Natural killer cell (primary cell): Measurements from ENCODE around the gene KRTAP19-1. TPM values are rescaled to one million over a fixed set of nuclear protein-coding genes. Genes with fewer than 3 reads are reported as not detected.

ENCODE experiments used
- ATAC-seq, 3 donors: fragments of 150-1000 bp in 2 of 3; fragments of 200-7000 bp in 1 of 3; cut with Tn5 transposase; 1 replicate in 1 of 3; 2 replicates in 2 of 3; pipeline ENCODE4 v1.10.0; 2021; ENCODE audit warnings: mild to moderate bottlenecking in 2 of 3, moderate library complexity in 2 of 3
- DNase-seq, 2 donors: peaks; one replicate each; pipeline versions ENCODE4 v3.0.0 to v3.0.0-alpha.2; 2013 to 2021; ENCODE audit warnings: mixed read lengths in 1 of 2
- H3K27ac ChIP-seq: one replicate; pipeline ENCODE4 v1.5.1; 2013; ENCODE audit warnings: mild to moderate bottlenecking, low read length
- H3K27me3 ChIP-seq: one replicate; pipeline ENCODE4 v1.6.1; 2013; ENCODE audit warnings: low read length; ENCODE audit not compliant: control insufficient read depth, insufficient read depth
- H3K36me3 ChIP-seq: one replicate; pipeline ENCODE4 v1.6.1; 2013; ENCODE audit warnings: low read length; ENCODE audit not compliant: control insufficient read depth, insufficient read depth
- H3K4me1 ChIP-seq: one replicate; pipeline ENCODE4 v1.6.1; 2013; ENCODE audit warnings: low read length; ENCODE audit not compliant: control insufficient read depth, insufficient read depth
- H3K4me3 ChIP-seq: one replicate; pipeline ENCODE4 v1.5.1; 2013; ENCODE audit warnings: low read length
- H3K9me3 ChIP-seq: one replicate; pipeline ENCODE4 v1.6.1; 2013; ENCODE audit warnings: low read length; ENCODE audit not compliant: control insufficient read depth, insufficient read depth
- H3K27ac Mint-ChIP-seq, 2 donors: one replicate each; pipeline ENCODE4 v1.8.0; 2022; ENCODE audit warnings: mild to moderate bottlenecking in 2 of 2, mixed read lengths in 2 of 2, moderate library complexity in 1 of 2
- H3K27me3 Mint-ChIP-seq, 2 donors: one replicate each; pipeline ENCODE4 v1.8.0; 2022; ENCODE audit warnings: low read depth in 2 of 2, mixed read lengths in 2 of 2
- H3K36me3 Mint-ChIP-seq: one replicate; pipeline ENCODE4 v1.8.0; 2022; ENCODE audit warnings: mixed read lengths
- H3K4me1 Mint-ChIP-seq, 2 donors: one replicate each; pipeline ENCODE4 v1.8.0; 2022; ENCODE audit warnings: mixed read lengths in 2 of 2
- H3K4me3 Mint-ChIP-seq: one replicate; pipeline ENCODE4 v1.8.0; 2022; ENCODE audit warnings: mild to moderate bottlenecking, moderate library complexity, mixed read lengths
- H3K9me3 Mint-ChIP-seq, 2 donors: one replicate each; pipeline ENCODE4 v1.8.0; 2022; ENCODE audit warnings: mixed read lengths in 2 of 2
- CTCF ChIP-seq: fragments of 200-600 bp; IDR thresholded peaks from one replicate; pipeline ENCODE4 v1.8.0; 2022; ENCODE audit warnings: antibody characterized with exemption
- WGBS: methylation state at CpG from one replicate; pipeline ENCODE4 v1.1.7; 2013; ENCODE audit warnings: missing lambda C conversion rate; ENCODE audit not compliant: insufficient coverage; 5-methylcytosine and 5-hydroxymethylcytosine counted together
- intact Hi-C: fragments of 100-400 bp; cut with micrococcal nuclease; formaldehyde crosslinking; loops from one replicate; pipeline ENCODE4 v1.14.2; 2022
- total RNA-seq, 4 donors: library from RNA; stranded (reverse); fragments of 120-200 nt in 1 of 4; gene quantifications; one replicate each; pipeline versions ENCODE4 v1.2.3 to v1.2.4, GENCODE V29; 2013 to 2022

KRTAP19-1 gene
- total RNA-seq, 3 donors from 2014 or later (not counting 1 experiment from before 2014, with no cell fraction given): not detected

- 100% methylated on average over 4 of the region's 6 CpGs for WGBS
- H3K36me3 Mint-ChIP-seq: peaks cover 2% of the 10 kb centered on the region
- DNase-seq (no peak), ATAC-seq (no peak)
- no peaks in the 10 kb centered on the region for H3K4me1 Mint-ChIP-seq
- H3K4me1 ChIP-seq: no peaks in the 10 kb centered on the region
- intact Hi-C loops: no loop called here
- H3K27me3 ChIP-seq: no peaks in the 10 kb centered on the region
- H3K27me3 Mint-ChIP-seq: no peaks in the 10 kb centered on the region
- TF ChIP-seq CTCF: no peak
- no peak within 1 kb of the TSS for H3K4me3 Mint-ChIP-seq
- peaks cover 6 to 11% of the 10 kb centered on the region in 2 donors for H3K9me3 Mint-ChIP-seq
- H3K27ac ChIP-seq: no peak within 1 kb of the TSS
- H3K36me3 ChIP-seq: no peaks in the 10 kb centered on the region
- peaks cover 5% of the 10 kb centered on the region for H3K9me3 ChIP-seq
- H3K4me3 ChIP-seq: no peak within 1 kb of the TSS
- no peak within 1 kb of the TSS for H3K27ac Mint-ChIP-seq
These were observed 21.9 kb upstream of the KRTAP19-1 start, which contains the start of gene KRTAP19-5 for GRCh38 chr21:30502041-30502440. TSS of gene KRTAP19-5 (minus strand) at chr21:30502141. CDS start at chr21:30502090, 51 bp downstream.

GRCh38 chr21:30497065-30497464, 16.9 kb upstream of the KRTAP19-1 start, which contains the start of gene KRTAP19-4:
TSS of gene KRTAP19-4 (minus strand) at chr21:30497165. CDS start at chr21:30497110, 55 bp downstream.
- Mint-ChIP-seq H3K9me3 (peaks cover 3% of the 10 kb centered on the region in 2 donors), H3K4me3 (no peak within 1 kb of the TSS), H3K4me1 (no peaks in the 10 kb centered on the region), H3K27me3 (no peaks in the 10 kb centered on the region), H3K36me3 (no peaks in the 10 kb centered on the region), H3K27ac (no peak within 1 kb of the TSS)
- Histone ChIP-seq H3K27ac (no peak within 1 kb of the TSS), H3K4me1 (no peaks in the 10 kb centered on the region), H3K27me3 (no peaks in the 10 kb centered on the region), H3K9me3 (peaks cover 5% of the 10 kb centered on the region), H3K4me3 (no peak within 1 kb of the TSS), H3K36me3 (no peaks in the 10 kb centered on the region)
- no peak for ATAC-seq
- intact Hi-C loops: no loop called here
- 80% methylated on average over 3 of the region's 4 CpGs for WGBS
- no peak for DNase-seq
- TF ChIP-seq CTCF: no peak

DNA sequence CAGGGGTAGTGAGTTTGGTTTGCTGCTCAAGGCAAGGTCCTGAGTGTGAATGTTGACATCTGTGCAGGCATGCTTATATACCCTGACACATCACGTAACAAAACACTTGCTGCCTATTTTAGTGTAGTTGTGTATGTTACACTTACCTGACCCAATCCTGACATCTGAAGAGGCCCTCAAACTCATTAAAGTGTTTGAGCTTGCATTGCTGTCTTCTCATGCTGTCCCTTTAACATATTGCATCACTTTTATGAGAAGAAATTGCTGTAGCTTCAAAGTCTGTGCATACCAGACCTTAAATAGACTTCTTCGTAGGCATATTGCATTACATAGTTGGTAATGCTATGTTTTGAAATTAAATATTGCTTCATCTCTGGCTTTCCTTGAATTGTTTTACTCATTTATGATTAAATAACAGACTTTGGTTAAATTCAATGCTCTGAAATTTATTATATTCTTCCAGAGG, 11.8 kb upstream of the KRTAP19-1 start, which contains the start of gene KRTAP19-3:
Gene KRTAP19-3, minus strand, starts transcription at position 51 of the 466 bp plus-strand sequence. CDS start 56 bp downstream, outside the sequence.
- H3K9me3 Mint-ChIP-seq: peaks cover 3 to 8% of the 10 kb centered on the region in 2 donors
- intact Hi-C loops: no loop called here
- H3K27me3 Mint-ChIP-seq: no peaks in the 10 kb centered on the region
- H3K36me3 ChIP-seq: no peaks in the 10 kb centered on the region
- DNase-seq: no peak
- no peak within 1 kb of the TSS for H3K4me3 Mint-ChIP-seq
- no peak for ATAC-seq
- no peak for TF ChIP-seq CTCF
- no peaks in the 10 kb centered on the region for H3K36me3 Mint-ChIP-seq
- H3K27me3 ChIP-seq: no peaks in the 10 kb centered on the region
- no peak within 1 kb of the TSS for H3K27ac ChIP-seq
- peaks cover 3% of the 10 kb centered on the region for H3K9me3 ChIP-seq
- no peak within 1 kb of the TSS for H3K4me3 ChIP-seq
- no peaks in the 10 kb centered on the region for H3K4me1 Mint-ChIP-seq
- WGBS: no CpG with 5 or more reads among the region's 2 CpGs
- H3K27ac Mint-ChIP-seq: no peak within 1 kb of the TSS
- H3K4me1 ChIP-seq: no peaks in the 10 kb centered on the region

DNA sequence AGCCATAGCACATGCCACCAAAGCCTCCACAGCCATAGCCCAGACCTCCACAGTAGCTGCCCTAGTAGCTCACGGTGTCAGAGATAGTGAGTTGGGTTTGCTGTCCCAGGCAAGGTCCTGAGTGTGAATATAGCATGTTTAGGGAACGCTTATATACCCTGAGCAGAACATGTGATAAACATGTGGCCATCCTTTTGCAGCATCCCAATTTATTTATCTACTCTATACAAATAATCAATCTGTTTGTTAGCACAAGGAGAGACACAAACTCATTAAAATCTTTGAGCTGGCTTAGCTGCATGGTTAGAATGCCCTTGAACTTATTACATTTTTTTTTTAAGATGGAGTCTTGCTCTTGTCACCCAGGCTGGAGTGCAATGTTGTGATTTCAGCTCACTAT, 7.2 kb upstream of the KRTAP19-1 start, which contains the start of gene KRTAP19-2:
Gene KRTAP19-2, minus strand, starts transcription at position 101 of the 400 bp plus-strand sequence. Its CDS starts 88 bp downstream, at position 13.
- Mint-ChIP-seq H3K27me3 (no peaks in the 10 kb centered on the region), H3K9me3 (peaks cover 7 to 11% of the 10 kb centered on the region in 2 donors), H3K36me3 (no peaks in the 10 kb centered on the region), H3K4me1 (no peaks in the 10 kb centered on the region), H3K4me3 (no peak within 1 kb of the TSS), H3K27ac (no peak within 1 kb of the TSS)
- Histone ChIP-seq H3K4me3 (no peak within 1 kb of the TSS), H3K9me3 (peaks cover 10% of the 10 kb centered on the region), H3K4me1 (no peaks in the 10 kb centered on the region), H3K27me3 (no peaks in the 10 kb centered on the region), H3K27ac (no peak within 1 kb of the TSS), H3K36me3 (no peaks in the 10 kb centered on the region)
- ATAC-seq (no peak), DNase-seq (no peak)
- TF ChIP-seq CTCF: no peak
- intact Hi-C loops: no loop called here
- 94% methylated on average over 2 of the region's 2 CpGs for WGBS
